ENCODE results near the gene GPATCH4.

GPATCH4 gene

GRCh38 chr1:156644146-156644545, 42.9 kb upstream of the GPATCH4 start:
- Histone ChIP-seq H3K4ac (ENCODE audit: low read depth, low read length) (no peak overlapping the region), H3K27ac (ENCODE audit: low read depth, low read length) (no peak overlapping the region), H3K14ac (ENCODE audit: low read length) (no peak overlapping the region), H3K4me1 (ENCODE audit: control insufficient read depth in 1 of 2, insufficient read depth in 2 of 2, low read length in 2 of 2) (peaks cover 12 to 15% of the 10 kb centered on the region in 2 experiments), H4K8ac (ENCODE audit: low read depth, low read length) (no peak overlapping the region), H3K9me3 (ENCODE audit: insufficient read depth, low read depth, low read length) (peaks cover 15% of the 10 kb centered on the region), H2BK120ac (ENCODE audit: insufficient read depth, low read length, poor library complexity) (no peak overlapping the region), H2AK5ac (ENCODE audit: low read length) (no peak overlapping the region), H3K23ac (ENCODE audit: low read length) (no peak overlapping the region), H3K18ac (ENCODE audit: low read length) (no peak overlapping the region), H3K4me3 (ENCODE audit: low read depth, low read length) (no peak overlapping the region), H3K36me3 (ENCODE audit: control insufficient read depth in 1 of 2, insufficient read depth in 2 of 2, low read length in 2 of 2) (no peaks in the 10 kb centered on the region), H4K12ac (ENCODE audit: low read depth, low read length) (no peak overlapping the region), H3K4me2 (ENCODE audit: low read length) (no peak overlapping the region), H2AFZ (ENCODE audit: insufficient read depth, low read length, poor library complexity) (no peak overlapping the region), H3K9ac (ENCODE audit: low read length) (no peak overlapping the region), H4K91ac (ENCODE audit: low read depth, low read length) (no peak overlapping the region), H3K79me2 (ENCODE audit: control insufficient read depth, insufficient read depth, low read length, poor library complexity) (no peaks in the 10 kb centered on the region), H3K27me3 (ENCODE audit: insufficient read depth, low read length) (peaks cover 60% of the 10 kb centered on the region), H2BK5ac (ENCODE audit: low read depth, low read length, poor library complexity) (no peak overlapping the region), H3K79me1 (ENCODE audit: low read length) (no peaks in the 10 kb centered on the region), H2BK12ac (ENCODE audit: low read length) (no peak overlapping the region)
- no peak for DNase-seq
- WGBS (ENCODE audit: extremely low coverage, insufficient coverage, insufficient read length): no CpG with 5 or more reads among the region's 3 CpGs

- no peak for DNase-seq
Observed at GRCh38 chr1:156643778-156644092, 42.5 kb upstream of the GPATCH4 start.

DNA sequence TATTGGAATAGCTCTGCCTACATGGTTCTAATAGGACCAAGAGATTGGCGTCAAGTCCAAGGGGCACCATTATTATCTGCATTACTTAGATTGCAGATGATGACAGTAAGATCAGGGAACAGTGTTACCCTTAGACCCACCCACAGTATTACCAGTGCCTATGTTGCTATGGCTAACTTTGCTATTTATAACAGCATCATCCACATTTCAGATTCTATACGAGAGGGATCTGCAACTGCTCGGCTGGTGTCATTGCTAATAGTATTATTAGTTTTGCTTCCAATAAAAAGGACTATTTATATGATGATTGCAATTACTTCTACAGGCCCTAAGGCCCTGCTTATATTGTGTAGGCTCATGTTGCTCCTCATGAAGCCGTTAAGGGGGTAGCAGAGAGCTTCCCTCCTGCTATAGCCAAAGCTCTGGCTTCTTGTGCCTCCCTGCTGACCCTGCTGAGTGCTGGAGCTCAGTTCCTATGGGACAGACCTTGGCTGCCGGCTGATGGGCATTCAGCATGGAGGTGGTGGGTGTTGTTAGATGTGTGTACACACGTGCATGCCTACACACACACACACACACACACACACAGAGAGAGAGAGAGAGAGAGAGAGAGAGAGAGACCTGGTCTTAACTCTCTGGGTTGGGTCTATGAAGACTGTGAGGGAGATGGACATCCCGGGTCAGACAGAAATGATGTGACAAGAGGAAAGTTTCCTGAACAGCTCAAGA, 41.9 kb upstream of the GPATCH4 start:
- no peaks in the 10 kb centered on the region for H3K79me1 ChIP-seq (ENCODE audit: low read length)
- H4K8ac ChIP-seq (ENCODE audit: low read depth, low read length): no peak overlapping the region
- no peaks in the 10 kb centered on the region for H3K36me3 ChIP-seq (ENCODE audit: control insufficient read depth in 1 of 2, insufficient read depth in 2 of 2, low read length in 2 of 2)
- no peak overlapping the region for H3K4ac ChIP-seq (ENCODE audit: low read depth, low read length)
- no peak for DNase-seq
- no peak overlapping the region for H3K4me3 ChIP-seq (ENCODE audit: low read depth, low read length)
- H2AK5ac ChIP-seq (ENCODE audit: low read length): no peak overlapping the region
- H3K27ac ChIP-seq (ENCODE audit: low read depth, low read length): no peak overlapping the region
- H3K79me2 ChIP-seq (ENCODE audit: control insufficient read depth, insufficient read depth, low read length, poor library complexity): no peaks in the 10 kb centered on the region
- no peak overlapping the region for H3K14ac ChIP-seq (ENCODE audit: low read length)
- H2BK120ac ChIP-seq (ENCODE audit: insufficient read depth, low read length, poor library complexity): no peak overlapping the region
- peaks cover 13 to 17% of the 10 kb centered on the region in 2 experiments for H3K4me1 ChIP-seq (ENCODE audit: control insufficient read depth in 1 of 2, insufficient read depth in 2 of 2, low read length in 2 of 2)
- no peak overlapping the region for H3K4me2 ChIP-seq (ENCODE audit: low read length)
- no peak overlapping the region for H3K23ac ChIP-seq (ENCODE audit: low read length)
- no peak overlapping the region for H3K18ac ChIP-seq (ENCODE audit: low read length)
- peaks cover 55% of the 10 kb centered on the region for H3K27me3 ChIP-seq (ENCODE audit: insufficient read depth, low read length)
- H3K9ac ChIP-seq (ENCODE audit: low read length): no peak overlapping the region
- H2AFZ ChIP-seq (ENCODE audit: insufficient read depth, low read length, poor library complexity): no peak overlapping the region
- WGBS (ENCODE audit: extremely low coverage, insufficient coverage, insufficient read length): no CpG with 5 or more reads among the region's 7 CpGs
- H4K12ac ChIP-seq (ENCODE audit: low read depth, low read length): no peak overlapping the region
- no peak overlapping the region for H4K91ac ChIP-seq (ENCODE audit: low read depth, low read length)
- H3K9me3 ChIP-seq (ENCODE audit: insufficient read depth, low read depth, low read length): peaks cover 11% of the 10 kb centered on the region
- no peak overlapping the region for H2BK5ac ChIP-seq (ENCODE audit: low read depth, low read length, poor library complexity)
- no peak overlapping the region for H2BK12ac ChIP-seq (ENCODE audit: low read length)

More at GRCh38 chr1:156643778-156644092, 42.5 kb upstream of the GPATCH4 start:
- no peak overlapping the region for H3K14ac ChIP-seq (ENCODE audit: low read length)
- no peak overlapping the region for H4K8ac ChIP-seq (ENCODE audit: low read depth, low read length)
- H3K79me2 ChIP-seq (ENCODE audit: control insufficient read depth, insufficient read depth, low read length, poor library complexity): no peaks in the 10 kb centered on the region
- no peak overlapping the region for H2BK5ac ChIP-seq (ENCODE audit: low read depth, low read length, poor library complexity)
- no peak overlapping the region for H3K9ac ChIP-seq (ENCODE audit: low read length)
- H4K12ac ChIP-seq (ENCODE audit: low read depth, low read length): no peak overlapping the region
- H3K4me2 ChIP-seq (ENCODE audit: low read length): no peak overlapping the region
- H3K27me3 ChIP-seq (ENCODE audit: insufficient read depth, low read length): peaks cover 58% of the 10 kb centered on the region
- no peak overlapping the region for H2BK12ac ChIP-seq (ENCODE audit: low read length)
- no peak overlapping the region for H4K91ac ChIP-seq (ENCODE audit: low read depth, low read length)
- H2AK5ac ChIP-seq (ENCODE audit: low read length): no peak overlapping the region
- no peak overlapping the region for H2AFZ ChIP-seq (ENCODE audit: insufficient read depth, low read length, poor library complexity)
- no peak overlapping the region for H3K18ac ChIP-seq (ENCODE audit: low read length)
- no peaks in the 10 kb centered on the region for H3K79me1 ChIP-seq (ENCODE audit: low read length)
- H3K27ac ChIP-seq (ENCODE audit: low read depth, low read length): no peak overlapping the region
- H2BK120ac ChIP-seq (ENCODE audit: insufficient read depth, low read length, poor library complexity): no peak overlapping the region
- H3K9me3 ChIP-seq (ENCODE audit: insufficient read depth, low read depth, low read length): peaks cover 14% of the 10 kb centered on the region
- H3K23ac ChIP-seq (ENCODE audit: low read length): no peak overlapping the region
- H3K4me3 ChIP-seq (ENCODE audit: low read depth, low read length): no peak overlapping the region
- H3K4me1 ChIP-seq (ENCODE audit: control insufficient read depth in 1 of 2, insufficient read depth in 2 of 2, low read length in 2 of 2): peaks cover 12 to 17% of the 10 kb centered on the region in 2 experiments
- H3K36me3 ChIP-seq (ENCODE audit: control insufficient read depth in 1 of 2, insufficient read depth in 2 of 2, low read length in 2 of 2): no peaks in the 10 kb centered on the region
- WGBS (ENCODE audit: extremely low coverage, insufficient coverage, insufficient read length): no CpG with 5 or more reads among the region's 7 CpGs
- H3K4ac ChIP-seq (ENCODE audit: low read depth, low read length): no peak overlapping the region

DNA sequence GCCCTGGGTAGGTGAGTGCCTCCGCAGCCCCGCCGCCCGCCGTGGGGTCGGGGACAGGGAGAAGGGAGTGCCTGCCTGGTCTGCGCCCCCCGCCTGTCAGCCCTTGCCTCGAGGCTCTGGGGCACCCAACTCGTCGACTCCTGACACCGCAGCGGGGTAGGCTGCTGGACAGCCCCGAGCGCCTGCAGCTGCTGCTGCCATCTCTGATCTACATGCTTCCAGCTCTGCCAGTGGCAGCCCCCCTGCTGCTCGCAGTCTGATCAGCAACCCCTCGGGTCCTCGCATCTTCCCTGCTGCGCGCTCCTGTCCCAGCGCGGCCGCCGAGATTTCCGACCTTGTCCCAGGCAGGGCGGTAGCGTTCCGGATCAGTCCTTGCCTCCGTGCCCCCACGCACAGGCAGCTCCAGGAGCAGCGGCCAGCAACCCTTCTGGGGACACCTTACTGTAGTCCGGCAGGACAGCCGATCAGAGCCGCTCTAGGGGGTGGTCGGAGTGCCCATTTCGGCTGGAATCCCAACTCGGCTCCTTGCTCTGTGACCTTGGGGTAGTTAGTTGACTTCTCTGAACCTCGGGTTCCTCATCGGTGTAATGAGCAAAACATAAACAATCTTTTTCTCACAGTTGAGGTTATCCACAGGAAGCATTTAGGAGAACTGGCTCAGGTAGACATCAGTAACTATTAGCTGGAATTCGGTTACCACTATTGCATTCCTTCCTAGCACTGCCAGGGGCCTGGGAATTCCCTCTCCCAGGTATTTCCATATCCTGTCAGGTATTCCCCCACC, 41.2 kb upstream of the GPATCH4 start:
- H2AK5ac ChIP-seq (ENCODE audit: low read length): no peak overlapping the region
- H3K14ac ChIP-seq (ENCODE audit: low read length): no peak overlapping the region
- H4K8ac ChIP-seq (ENCODE audit: low read depth, low read length): no peak overlapping the region
- no peak overlapping the region for H3K27ac ChIP-seq (ENCODE audit: low read depth, low read length)
- H3K18ac ChIP-seq (ENCODE audit: low read length): no peak overlapping the region
- no peak overlapping the region for H3K4ac ChIP-seq (ENCODE audit: low read depth, low read length)
- peak overlapping the region; percentile 59 for H3K4me2 ChIP-seq (ENCODE audit: low read length)
- H3K4me1 ChIP-seq (ENCODE audit: control insufficient read depth in 1 of 2, insufficient read depth in 2 of 2, low read length in 2 of 2): peaks cover 13 to 17% of the 10 kb centered on the region in 2 experiments
- H3K79me1 ChIP-seq (ENCODE audit: low read length): no peaks in the 10 kb centered on the region
- H3K36me3 ChIP-seq (ENCODE audit: control insufficient read depth in 1 of 2, insufficient read depth in 2 of 2, low read length in 2 of 2): no peaks in the 10 kb centered on the region
- peaks cover 54% of the 10 kb centered on the region for H3K27me3 ChIP-seq (ENCODE audit: insufficient read depth, low read length)
- peaks cover 11% of the 10 kb centered on the region for H3K9me3 ChIP-seq (ENCODE audit: insufficient read depth, low read depth, low read length)
- no peak overlapping the region for H2AFZ ChIP-seq (ENCODE audit: insufficient read depth, low read length, poor library complexity)
- H2BK120ac ChIP-seq (ENCODE audit: insufficient read depth, low read length, poor library complexity): no peak overlapping the region
- no peak overlapping the region for H4K12ac ChIP-seq (ENCODE audit: low read depth, low read length)
- no peak overlapping the region for H3K23ac ChIP-seq (ENCODE audit: low read length)
- no peak overlapping the region for H3K4me3 ChIP-seq (ENCODE audit: low read depth, low read length)
- H2BK5ac ChIP-seq (ENCODE audit: low read depth, low read length, poor library complexity): no peak overlapping the region
- DNase-seq: no peak
- WGBS (ENCODE audit: extremely low coverage, insufficient coverage, insufficient read length): no CpG with 5 or more reads among the region's 40 CpGs
- no peak overlapping the region for H2BK12ac ChIP-seq (ENCODE audit: low read length)
- no peak overlapping the region for H3K9ac ChIP-seq (ENCODE audit: low read length)
- H3K79me2 ChIP-seq (ENCODE audit: control insufficient read depth, insufficient read depth, low read length, poor library complexity): no peaks in the 10 kb centered on the region
- no peak overlapping the region for H4K91ac ChIP-seq (ENCODE audit: low read depth, low read length)
